OCI-LY1 (cell line): ENCODE data around the gene RABL6.

Source experiments
- EZH2 ChIP-seq: fragments of 200-600 bp; sonication (generic), shearing (Covaris generic); IDR thresholded peaks from 2 replicates; pipeline ENCODE4 v1.8.0; 2017; ENCODE audit warnings: borderline replicate concordance, mixed run types, mild to moderate bottlenecking, antibody characterized with exemption, low read length, moderate library complexity, mixed read lengths
- TF ChIP-seq, protein P1 (sequence below): fragments of 200-600 bp; sonication (generic), shearing (Covaris generic); IDR thresholded peaks from 2 replicates; pipeline ENCODE4 v1.5.1; 2017; ENCODE audit warnings: mild to moderate bottlenecking, antibody characterized with exemption, low read length, moderate library complexity, mixed read lengths

DNA sequence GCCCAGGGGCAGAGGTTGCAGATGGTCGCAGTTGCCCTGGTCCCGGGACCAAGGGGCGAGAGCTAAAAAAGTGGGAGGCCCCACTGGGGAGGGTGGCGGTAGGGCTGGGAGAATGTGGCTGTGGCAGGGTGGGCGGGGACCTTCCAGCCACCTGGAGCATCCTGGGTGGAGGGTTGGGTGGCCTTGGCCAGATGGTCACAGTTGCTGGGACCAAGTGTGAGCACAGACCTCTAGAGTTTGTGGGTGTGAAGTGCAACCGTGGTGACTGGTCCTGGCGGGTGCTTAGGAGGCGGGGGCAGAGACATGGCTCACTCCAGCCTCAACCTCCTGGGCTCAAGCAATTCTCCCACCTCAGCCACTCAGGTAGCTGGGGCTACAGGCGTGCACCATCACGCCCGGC, 72.9 kb downstream of the RABL6 start:
- TF ChIP-seq, protein P1, sequence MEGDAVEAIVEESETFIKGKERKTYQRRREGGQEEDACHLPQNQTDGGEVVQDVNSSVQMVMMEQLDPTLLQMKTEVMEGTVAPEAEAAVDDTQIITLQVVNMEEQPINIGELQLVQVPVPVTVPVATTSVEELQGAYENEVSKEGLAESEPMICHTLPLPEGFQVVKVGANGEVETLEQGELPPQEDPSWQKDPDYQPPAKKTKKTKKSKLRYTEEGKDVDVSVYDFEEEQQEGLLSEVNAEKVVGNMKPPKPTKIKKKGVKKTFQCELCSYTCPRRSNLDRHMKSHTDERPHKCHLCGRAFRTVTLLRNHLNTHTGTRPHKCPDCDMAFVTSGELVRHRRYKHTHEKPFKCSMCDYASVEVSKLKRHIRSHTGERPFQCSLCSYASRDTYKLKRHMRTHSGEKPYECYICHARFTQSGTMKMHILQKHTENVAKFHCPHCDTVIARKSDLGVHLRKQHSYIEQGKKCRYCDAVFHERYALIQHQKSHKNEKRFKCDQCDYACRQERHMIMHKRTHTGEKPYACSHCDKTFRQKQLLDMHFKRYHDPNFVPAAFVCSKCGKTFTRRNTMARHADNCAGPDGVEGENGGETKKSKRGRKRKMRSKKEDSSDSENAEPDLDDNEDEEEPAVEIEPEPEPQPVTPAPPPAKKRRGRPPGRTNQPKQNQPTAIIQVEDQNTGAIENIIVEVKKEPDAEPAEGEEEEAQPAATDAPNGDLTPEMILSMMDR: no peak
- TF ChIP-seq EZH2: no peak
